ENCODE measurements around the gene AGBL4. TPM values are rescaled to one million over a fixed set of nuclear protein-coding genes. Genes with fewer than 3 reads are reported as not detected.

The AGBL4 gene
- total RNA-seq, 1 donor from 2014 or later: not detected

DNA sequence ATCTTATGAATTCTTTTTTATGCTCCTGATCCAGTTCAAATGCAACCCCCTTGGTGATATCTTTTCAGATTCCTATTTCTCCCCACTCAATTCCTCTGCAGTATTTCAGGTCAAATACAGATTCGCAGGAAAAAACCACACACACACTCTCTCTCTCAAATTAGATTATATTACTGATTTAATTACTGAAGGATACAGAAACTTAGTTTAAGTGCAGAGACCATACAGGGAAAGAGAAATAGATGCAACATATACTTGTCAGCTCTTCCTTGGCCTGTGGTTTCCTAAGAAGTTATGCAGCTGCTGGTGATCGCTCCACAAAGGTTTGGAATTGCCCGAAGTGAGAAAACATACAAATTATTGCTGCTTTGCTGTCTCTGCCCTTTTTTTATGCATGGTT, 400.9 kb downstream of the AGBL4 start:
- Histone ChIP-seq H3K27me3 (no peaks in the 10 kb centered on the region), H3K4me1 (no peaks in the 10 kb centered on the region), H3K27ac (no peak overlapping the region), H3K4me3 (no peak overlapping the region), H3K9me3 (no peaks in the 10 kb centered on the region), H3K36me3 (no peaks in the 10 kb centered on the region)
- no peak for DNase-seq (ENCODE audit: low spot score in 2 of 2)
- intact Hi-C loops (cut with DNase I): no loop called here
- TF ChIP-seq, protein P1, sequence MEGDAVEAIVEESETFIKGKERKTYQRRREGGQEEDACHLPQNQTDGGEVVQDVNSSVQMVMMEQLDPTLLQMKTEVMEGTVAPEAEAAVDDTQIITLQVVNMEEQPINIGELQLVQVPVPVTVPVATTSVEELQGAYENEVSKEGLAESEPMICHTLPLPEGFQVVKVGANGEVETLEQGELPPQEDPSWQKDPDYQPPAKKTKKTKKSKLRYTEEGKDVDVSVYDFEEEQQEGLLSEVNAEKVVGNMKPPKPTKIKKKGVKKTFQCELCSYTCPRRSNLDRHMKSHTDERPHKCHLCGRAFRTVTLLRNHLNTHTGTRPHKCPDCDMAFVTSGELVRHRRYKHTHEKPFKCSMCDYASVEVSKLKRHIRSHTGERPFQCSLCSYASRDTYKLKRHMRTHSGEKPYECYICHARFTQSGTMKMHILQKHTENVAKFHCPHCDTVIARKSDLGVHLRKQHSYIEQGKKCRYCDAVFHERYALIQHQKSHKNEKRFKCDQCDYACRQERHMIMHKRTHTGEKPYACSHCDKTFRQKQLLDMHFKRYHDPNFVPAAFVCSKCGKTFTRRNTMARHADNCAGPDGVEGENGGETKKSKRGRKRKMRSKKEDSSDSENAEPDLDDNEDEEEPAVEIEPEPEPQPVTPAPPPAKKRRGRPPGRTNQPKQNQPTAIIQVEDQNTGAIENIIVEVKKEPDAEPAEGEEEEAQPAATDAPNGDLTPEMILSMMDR (IDR thresholded peaks at IDR 0.05): no peak

DNA sequence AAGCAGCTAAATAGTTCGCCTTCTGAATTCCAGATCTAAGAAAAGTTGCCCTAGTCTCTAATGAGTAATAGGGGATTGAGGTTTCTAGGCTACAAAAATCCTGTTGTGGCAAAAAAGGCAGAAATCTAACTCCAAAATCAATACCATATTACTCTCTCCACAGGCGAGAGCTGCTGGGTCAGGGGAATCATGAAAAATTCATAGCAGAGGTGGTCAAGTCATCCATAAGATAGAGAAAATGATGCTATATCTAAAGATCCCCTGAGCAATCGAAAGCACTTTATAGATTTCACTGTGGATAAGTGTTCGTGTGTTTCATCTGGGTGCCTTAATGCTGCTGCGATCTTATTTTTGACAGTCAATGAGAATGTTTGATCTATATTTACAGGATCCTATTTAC, 417.7 kb downstream of the AGBL4 start:
- Histone ChIP-seq H3K4me3 (no peak overlapping the region), H3K4me1 (no peaks in the 10 kb centered on the region), H3K27ac (no peak overlapping the region), H3K27me3 (no peaks in the 10 kb centered on the region), H3K9me3 (no peaks in the 10 kb centered on the region), H3K36me3 (no peaks in the 10 kb centered on the region)
- intact Hi-C loops (cut with DNase I): no loop called here
- DNase-seq (ENCODE audit: low spot score in 2 of 2): no peak
- TF ChIP-seq, protein P1 (IDR thresholded peaks at IDR 0.05): no peak

DNA sequence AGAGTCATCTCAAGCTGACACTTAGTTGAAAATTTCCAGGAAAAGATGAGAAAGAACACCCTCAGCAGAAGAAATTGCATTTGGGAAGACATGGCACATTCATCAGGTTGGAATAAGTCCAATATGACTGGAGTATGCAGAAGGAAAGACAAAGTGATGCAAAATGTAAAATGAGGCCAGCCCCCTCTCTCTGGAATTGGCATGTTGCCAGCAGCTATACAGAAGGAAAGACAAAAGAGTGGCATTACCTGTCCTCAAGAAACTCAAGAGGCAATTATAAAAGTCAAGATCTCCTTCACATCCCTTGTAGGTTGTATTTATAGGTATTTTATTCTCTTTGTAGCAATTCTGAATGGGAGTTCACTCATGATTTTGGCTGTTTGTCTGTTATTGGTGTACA, 426.3 kb downstream of the AGBL4 start:
- no peak for DNase-seq (ENCODE audit: low spot score in 2 of 2)
- intact Hi-C loops (cut with DNase I): no loop called here
- Histone ChIP-seq H3K9me3 (no peaks in the 10 kb centered on the region), H3K27ac (no peak overlapping the region), H3K4me1 (no peaks in the 10 kb centered on the region), H3K36me3 (no peaks in the 10 kb centered on the region), H3K4me3 (no peak overlapping the region), H3K27me3 (no peaks in the 10 kb centered on the region)
- TF ChIP-seq, protein P1 (IDR thresholded peaks at IDR 0.05): no peak

DNA sequence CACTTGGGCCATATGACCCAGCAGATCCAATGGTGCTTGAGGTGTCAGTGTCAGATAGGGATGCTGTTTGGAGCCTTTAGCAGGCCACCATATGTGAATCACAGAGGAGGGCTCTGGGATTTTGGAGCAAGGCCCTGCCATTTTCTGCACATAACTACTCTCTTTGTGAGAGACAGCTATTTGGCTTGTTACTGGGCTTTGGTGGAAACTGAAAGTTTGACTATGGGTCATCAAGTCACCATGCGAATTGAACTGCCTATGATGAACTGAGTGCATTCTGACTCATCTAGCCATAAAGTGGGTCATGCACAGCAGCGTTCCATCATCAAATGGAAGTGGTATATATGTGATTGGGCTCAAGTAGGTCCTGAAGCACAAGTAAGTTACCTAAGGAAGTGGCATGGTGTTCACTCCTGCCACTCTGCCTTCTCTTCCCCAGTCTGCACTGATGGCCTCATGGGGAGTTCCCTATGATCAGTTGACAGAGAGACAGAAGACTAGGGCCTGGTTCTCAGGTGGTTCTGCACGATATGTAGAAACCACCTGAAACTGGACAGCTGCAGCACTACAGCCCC, 447.3 kb downstream of the AGBL4 start:
- Histone ChIP-seq H3K9me3 (peaks cover 0 to 26% of the 10 kb centered on the region in 2 donors), H3K27me3 (no peaks in the 10 kb centered on the region), H3K4me3 (no peak overlapping the region), H3K27ac (no peak overlapping the region), H3K4me1 (no peaks in the 10 kb centered on the region), H3K36me3 (no peaks in the 10 kb centered on the region)
- DNase-seq (ENCODE audit: low spot score in 2 of 2): no peak
- TF ChIP-seq, protein P1 (IDR thresholded peaks at IDR 0.05): no peak
- intact Hi-C loops (cut with DNase I): no loop called here

DNA sequence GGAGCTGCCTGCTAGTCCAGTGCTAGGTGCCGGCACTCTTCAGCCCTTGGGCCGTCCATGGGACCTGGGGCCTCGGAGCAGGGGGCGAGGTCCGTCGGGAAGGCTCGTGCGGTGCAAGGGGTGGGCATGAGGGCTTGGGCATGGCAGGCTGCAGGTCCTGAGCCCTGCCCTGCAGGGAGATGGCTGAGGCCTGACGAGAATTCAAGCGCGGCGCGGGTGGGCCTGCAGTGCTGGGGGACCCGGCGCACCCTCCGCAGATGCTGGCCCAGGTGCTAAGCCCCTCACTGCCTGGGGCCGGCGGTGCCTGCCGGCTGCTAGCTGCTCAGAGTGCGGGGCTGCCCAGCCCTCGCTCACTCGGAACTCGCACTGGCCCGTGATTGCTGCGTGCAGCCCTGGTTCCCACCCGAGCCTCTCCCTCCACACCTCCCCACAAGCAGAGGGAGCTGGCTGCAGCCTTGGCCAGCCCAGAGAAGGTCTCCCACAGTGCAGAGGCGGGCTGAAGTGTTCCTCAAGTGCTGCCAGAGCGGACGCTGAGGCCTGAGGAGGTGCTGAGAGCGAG, 467.0 kb downstream of the AGBL4 start:
- TF ChIP-seq, protein P1 (IDR thresholded peaks at IDR 0.05): no peak
- Histone ChIP-seq H3K4me1 (no peaks in the 10 kb centered on the region), H3K9me3 (no peaks in the 10 kb centered on the region), H3K27ac (no peak overlapping the region), H3K27me3 (no peaks in the 10 kb centered on the region), H3K4me3 (no peak overlapping the region), H3K36me3 (no peaks in the 10 kb centered on the region)
- DNase-seq (ENCODE audit: low spot score in 2 of 2): no peak
- intact Hi-C loops (cut with DNase I): no loop called here

DNA sequence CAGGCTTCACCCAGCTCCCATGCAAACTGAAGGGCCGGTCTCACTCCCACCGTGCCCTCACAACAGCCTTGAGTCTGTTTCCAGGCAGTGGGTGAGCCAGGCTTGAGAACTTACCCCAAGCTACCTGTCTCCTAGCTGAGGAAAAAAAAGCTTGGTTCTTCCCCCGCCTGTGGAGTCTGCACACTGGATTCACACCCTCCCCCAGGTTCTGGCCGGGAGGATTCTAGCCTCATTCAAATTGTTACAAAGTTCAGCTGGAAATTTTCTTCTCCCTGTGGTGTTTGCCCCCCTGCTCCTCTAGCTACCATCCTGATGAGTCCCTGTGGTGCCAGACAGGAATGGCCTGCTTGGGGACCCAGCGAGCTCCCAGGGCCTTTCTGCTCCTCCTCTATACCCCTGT, 471.7 kb downstream of the AGBL4 start:
- TF ChIP-seq, protein P1 (IDR thresholded peaks at IDR 0.05): no peak
- no peaks in the 10 kb centered on the region for H3K27me3 ChIP-seq
- no peak overlapping the region for H3K27ac ChIP-seq
- no peak for DNase-seq (ENCODE audit: low spot score in 2 of 2)
- H3K9me3 ChIP-seq: no peaks in the 10 kb centered on the region
- no peak overlapping the region for H3K4me3 ChIP-seq
- intact Hi-C loops (cut with DNase I): no loop called here
- no peaks in the 10 kb centered on the region for H3K4me1 ChIP-seq
- H3K36me3 ChIP-seq: no peaks in the 10 kb centered on the region
